GM23248 (cell line): ENCODE measurements around the gene SAXO1.

Experiments used
- EZH2 ChIP-seq: fragments of 200-600 bp; sonication (generic); IDR thresholded peaks from 2 replicates; pipeline ENCODE4 v1.6.1; 2018; ENCODE audit warnings: antibody characterized with exemption, mild to moderate bottlenecking; ENCODE audit not compliant: insufficient read depth, poor library complexity, severe bottlenecking
- EZH2phosphoT487 ChIP-seq: fragments of 200-600 bp; sonication (generic); IDR thresholded peaks from 2 replicates; pipeline ENCODE4 v1.6.1; 2018; ENCODE audit warnings: antibody characterized with exemption, moderate library complexity, mild to moderate bottlenecking, low read depth; ENCODE audit not compliant: insufficient read depth

- TF ChIP-seq EZH2phosphoT487: no peak
- no peak for TF ChIP-seq EZH2
These were observed 41.2 kb upstream of the SAXO1 start for GRCh38 chr9:19074229-19074628.
